ENCODE data around the gene RCAN2.

- TF ChIP-seq CTCF (conservative IDR thresholded peaks at IDR 0.05; ENCODE audit: low read depth, low read length) (no peak), EZH2 (IDR thresholded peaks at IDR 0.05; ENCODE audit: borderline replicate concordance, low read depth, low read length, poor library complexity, severe bottlenecking) (no peak)
Measured at GRCh38 chr6:46486181-46486580, 5.1 kb downstream of the RCAN2 start.

All from A673 (cell line).